Neural cell (in vitro differentiated cells): ENCODE results near the gene TEX14.

Experiments used
- EP300 ChIP-seq: fragments of 450-650 bp; conservative IDR thresholded peaks from 2 replicates; pipeline ENCODE4 v1.6.1; 2014; ENCODE audit warnings: antibody characterized with exemption, mild to moderate bottlenecking, moderate library complexity; ENCODE audit not compliant: poor library complexity, severe bottlenecking
- EZH2 ChIP-seq: fragments of 200-600, 300-800 bp; shearing (Covaris generic), sonication (generic); IDR thresholded peaks from 2 replicates; pipeline ENCODE4 v1.6.1; 2014; ENCODE audit warnings: antibody characterized with exemption, low read length, borderline replicate concordance, mild to moderate bottlenecking; ENCODE audit not compliant: insufficient read depth, poor library complexity, severe bottlenecking
- MXI1 ChIP-seq: fragments of 450-650 bp; conservative IDR thresholded peaks from 2 replicates; pipeline ENCODE4 v1.6.1; 2014; ENCODE audit warnings: antibody characterized with exemption, mild to moderate bottlenecking; ENCODE audit not compliant: poor library complexity, severe bottlenecking
- POLR2AphosphoS5 ChIP-seq: IDR thresholded peaks from 2 replicates; pipeline ENCODE4 v1.6.1; 2012
- REST ChIP-seq: IDR thresholded peaks from 2 replicates; pipeline ENCODE4 v1.6.1; 2012; ENCODE audit warnings: borderline replicate concordance
- SMC3 ChIP-seq: fragments of 450-650 bp; conservative IDR thresholded peaks from 2 replicates; pipeline ENCODE4 v1.6.1; 2014; ENCODE audit warnings: antibody characterized with exemption, mild to moderate bottlenecking, moderate library complexity; ENCODE audit not compliant: poor library complexity
- TAF1 ChIP-seq: IDR thresholded peaks from 2 replicates; pipeline ENCODE4 v1.6.1; 2012; ENCODE audit warnings: low read depth
- TF ChIP-seq, protein P1 (sequence below): fragments of 450-650 bp; IDR thresholded peaks from 2 replicates; pipeline ENCODE4 v1.5.1; 2014; ENCODE audit warnings: antibody characterized with exemption, mild to moderate bottlenecking, moderate library complexity; ENCODE audit not compliant: poor library complexity, severe bottlenecking

DNA sequence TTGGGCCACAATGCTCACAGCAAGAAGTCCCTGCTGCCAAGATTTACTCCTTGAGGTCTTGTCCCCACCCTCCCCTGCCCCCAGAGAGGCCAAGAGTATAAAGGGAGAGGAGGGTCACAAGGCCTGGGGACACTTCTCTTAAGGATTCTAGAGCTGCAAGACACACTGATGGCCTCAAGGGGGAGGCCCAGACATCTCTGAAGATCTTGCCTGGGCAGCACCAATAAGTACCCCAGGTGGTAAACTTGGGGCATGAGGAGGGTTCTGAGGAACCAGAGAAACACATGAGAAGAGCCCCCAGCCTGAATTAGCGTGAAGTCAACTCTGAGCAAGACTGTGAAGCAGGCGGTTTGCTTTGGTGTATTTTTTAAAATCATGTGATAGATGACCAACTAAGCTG, 150.6 kb downstream of the TEX14 start:
- TF ChIP-seq POLR2AphosphoS5 (no peak), MXI1 (no peak), EZH2 (no peak), TAF1 (no peak), REST (no peak), SMC3 (no peak), EP300 (no peak)
- TF ChIP-seq, protein P1, sequence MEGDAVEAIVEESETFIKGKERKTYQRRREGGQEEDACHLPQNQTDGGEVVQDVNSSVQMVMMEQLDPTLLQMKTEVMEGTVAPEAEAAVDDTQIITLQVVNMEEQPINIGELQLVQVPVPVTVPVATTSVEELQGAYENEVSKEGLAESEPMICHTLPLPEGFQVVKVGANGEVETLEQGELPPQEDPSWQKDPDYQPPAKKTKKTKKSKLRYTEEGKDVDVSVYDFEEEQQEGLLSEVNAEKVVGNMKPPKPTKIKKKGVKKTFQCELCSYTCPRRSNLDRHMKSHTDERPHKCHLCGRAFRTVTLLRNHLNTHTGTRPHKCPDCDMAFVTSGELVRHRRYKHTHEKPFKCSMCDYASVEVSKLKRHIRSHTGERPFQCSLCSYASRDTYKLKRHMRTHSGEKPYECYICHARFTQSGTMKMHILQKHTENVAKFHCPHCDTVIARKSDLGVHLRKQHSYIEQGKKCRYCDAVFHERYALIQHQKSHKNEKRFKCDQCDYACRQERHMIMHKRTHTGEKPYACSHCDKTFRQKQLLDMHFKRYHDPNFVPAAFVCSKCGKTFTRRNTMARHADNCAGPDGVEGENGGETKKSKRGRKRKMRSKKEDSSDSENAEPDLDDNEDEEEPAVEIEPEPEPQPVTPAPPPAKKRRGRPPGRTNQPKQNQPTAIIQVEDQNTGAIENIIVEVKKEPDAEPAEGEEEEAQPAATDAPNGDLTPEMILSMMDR: no peak
